Peyer's patch (tissue), 4 donors: ENCODE results near the gene KLHL2. TPM values are rescaled to one million over a fixed set of nuclear protein-coding genes. Genes with fewer than 3 reads are reported as not detected.

Experiments
- DNase-seq, 3 donors: peaks; one replicate each; pipeline ENCODE4 v3.0.0-alpha.2; 2017 to 2019
- H3K27ac ChIP-seq, 4 donors: fragments of 200-600 bp; sonication (generic); one replicate each; pipeline ENCODE4 v1.5.1; 2016 to 2019
- H3K27me3 ChIP-seq, 2 donors: fragments of 200-600 bp; sonication (generic); one replicate each; pipeline ENCODE4 v1.5.1; 2019
- H3K36me3 ChIP-seq, 3 donors: fragments of 200-600 bp; sonication (generic); one replicate each; pipeline ENCODE4 v1.5.1; 2016 to 2019
- H3K4me1 ChIP-seq, 4 donors: fragments of 200-600 bp; sonication (generic); one replicate each; pipeline ENCODE4 v1.5.1; 2016 to 2019
- H3K4me3 ChIP-seq, 4 donors: fragments of 200-600 bp; sonication (generic); 1 replicate in 3 of 4; 2 replicates in 1 of 4; pipeline ENCODE4 v1.5.1; 2016 to 2019; ENCODE audit warnings: mild to moderate bottlenecking in 1 of 4
- H3K9me3 ChIP-seq, 4 donors: fragments of 200-600 bp; sonication (generic); one replicate each; pipeline ENCODE4 v1.5.1; 2016 to 2019; ENCODE audit warnings: mild to moderate bottlenecking in 1 of 4
- POLR2A ChIP-seq, 2 donors: fragments of 450-650 bp; IDR thresholded peaks; one replicate each; pipeline ENCODE4 v1.5.1; 2017; ENCODE audit warnings: antibody characterized with exemption in 2 of 2, mild to moderate bottlenecking in 2 of 2, moderate library complexity in 2 of 2
- small RNA-seq, 2 donors: library from RNA; depleted of rRNA; stranded (forward); fragments of <200 nt; gene quantifications; one replicate each; pipeline ENCODE3, GENCODE V24; 2016
- total RNA-seq, 4 donors: library from RNA; depleted of rRNA; stranded (reverse); fragments of >200 nt; gene quantifications; one replicate each; pipeline ENCODE4 v1.1.0, GENCODE V29; 2016
- TF ChIP-seq, protein P1 (sequence below), 6 experiments: fragments of 450-650 bp in 4 of 6; fragments of 200-600 bp in 2 of 6; sonication (generic) in 1 of 6; IDR thresholded peaks; one replicate each; pipeline ENCODE4 v1.5.1; 2017 to 2019; ENCODE audit warnings: antibody characterized with exemption in 6 of 6, mild to moderate bottlenecking in 3 of 6, moderate library complexity in 1 of 6

KLHL2 gene
- total RNA-seq, 4 donors from 2014 or later = 6.1 to 26.4 (median 10.6) TPM

GRCh38 chr4:165369522-165369921 lies 162.2 kb downstream of the KLHL2 start:
- Histone ChIP-seq H3K9me3 (no peaks in the 10 kb centered on the region), H3K27ac (no peak overlapping the region), H3K36me3 (no peaks in the 10 kb centered on the region), H3K4me1 (no peaks in the 10 kb centered on the region), H3K27me3 (no peaks in the 10 kb centered on the region), H3K4me3 (no peak overlapping the region)
- DNase-seq = peak in 1 of 3 donors; percentile 64
- TF ChIP-seq, protein P1, sequence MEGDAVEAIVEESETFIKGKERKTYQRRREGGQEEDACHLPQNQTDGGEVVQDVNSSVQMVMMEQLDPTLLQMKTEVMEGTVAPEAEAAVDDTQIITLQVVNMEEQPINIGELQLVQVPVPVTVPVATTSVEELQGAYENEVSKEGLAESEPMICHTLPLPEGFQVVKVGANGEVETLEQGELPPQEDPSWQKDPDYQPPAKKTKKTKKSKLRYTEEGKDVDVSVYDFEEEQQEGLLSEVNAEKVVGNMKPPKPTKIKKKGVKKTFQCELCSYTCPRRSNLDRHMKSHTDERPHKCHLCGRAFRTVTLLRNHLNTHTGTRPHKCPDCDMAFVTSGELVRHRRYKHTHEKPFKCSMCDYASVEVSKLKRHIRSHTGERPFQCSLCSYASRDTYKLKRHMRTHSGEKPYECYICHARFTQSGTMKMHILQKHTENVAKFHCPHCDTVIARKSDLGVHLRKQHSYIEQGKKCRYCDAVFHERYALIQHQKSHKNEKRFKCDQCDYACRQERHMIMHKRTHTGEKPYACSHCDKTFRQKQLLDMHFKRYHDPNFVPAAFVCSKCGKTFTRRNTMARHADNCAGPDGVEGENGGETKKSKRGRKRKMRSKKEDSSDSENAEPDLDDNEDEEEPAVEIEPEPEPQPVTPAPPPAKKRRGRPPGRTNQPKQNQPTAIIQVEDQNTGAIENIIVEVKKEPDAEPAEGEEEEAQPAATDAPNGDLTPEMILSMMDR (IDR thresholded peaks at IDR 0.05) = no peak
- no peak for TF ChIP-seq POLR2A (IDR thresholded peaks at IDR 0.05)

DNA sequence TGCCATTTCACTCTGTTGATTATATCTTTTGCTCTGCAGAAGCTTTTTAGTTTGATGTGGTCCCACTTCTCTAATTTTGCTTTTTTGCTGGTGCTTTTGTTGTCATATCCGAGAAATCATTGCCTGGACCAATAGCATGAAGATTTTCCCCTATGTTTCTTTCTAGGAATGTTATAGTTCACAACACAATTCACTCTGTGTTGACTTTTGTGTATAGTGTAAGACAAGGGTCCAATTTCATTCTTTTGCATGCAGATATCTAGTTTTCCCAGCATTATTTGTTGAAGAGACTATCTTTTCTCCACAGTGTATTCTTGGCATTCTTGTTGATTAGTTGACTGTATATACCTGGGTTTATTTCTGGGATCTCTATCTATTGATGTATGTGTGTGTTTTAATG lies 163.2 kb downstream of the KLHL2 start:
- H3K27ac ChIP-seq = no peak overlapping the region
- H3K36me3 ChIP-seq = no peaks in the 10 kb centered on the region
- no peaks in the 10 kb centered on the region for H3K9me3 ChIP-seq
- TF ChIP-seq, protein P1 (IDR thresholded peaks at IDR 0.05) = no peak
- no peak for TF ChIP-seq POLR2A (IDR thresholded peaks at IDR 0.05)
- no peak overlapping the region for H3K4me3 ChIP-seq
- H3K4me1 ChIP-seq = no peaks in the 10 kb centered on the region
- H3K27me3 ChIP-seq = no peaks in the 10 kb centered on the region
- no peak for DNase-seq

Small RNA genes lying within 50 kb of the gene (small RNA-seq; reads per million reads assigned to genes)
- 0 reads per million in 2 donors for gene RNU4-87P

Other genes with a start within 250 kb of the KLHL2 start
- gene TRIM61, start 229.9 kb upstream of the KLHL2 start, total RNA-seq = 1 to 10 TPM in 1 of 4 donors, under 1 TPM in 1, not detected in 2; 0.53 to 1.7 TPM
- gene TRIM60, start 175.6 kb upstream of the KLHL2 start, total RNA-seq = not detected
- not detected for gene TRIM75, start 153.7 kb upstream of the KLHL2 start, total RNA-seq
- gene TMEM192, start 94.7 kb upstream of the KLHL2 start, total RNA-seq = 10 to 100 TPM in 3 of 4 donors, 1 to 10 TPM in 1; 6.2 to 13.5 (median 13.3) TPM
- gene MSMO1, start 120.1 kb downstream of the KLHL2 start, total RNA-seq = 100 to 1,000 TPM in 3 of 4 donors, 10 to 100 TPM in 1; 10.7 to 148 (median 111) TPM
- 10 to 100 TPM; 23.6 to 31.3 (median 25.8) TPM for gene CPE, start 171.4 kb downstream of the KLHL2 start, total RNA-seq